ENCODE data around the gene MYO1E.
A peak's percentile ranks its signal among the peaks of the same experiment; 100 is the strongest.
"Not testable (repeated sequence)": the region's sequence is repeated elsewhere in the genome, so short reads cannot be mapped to it uniquely, and the experiment has no call there.

The MYO1E gene

DNA sequence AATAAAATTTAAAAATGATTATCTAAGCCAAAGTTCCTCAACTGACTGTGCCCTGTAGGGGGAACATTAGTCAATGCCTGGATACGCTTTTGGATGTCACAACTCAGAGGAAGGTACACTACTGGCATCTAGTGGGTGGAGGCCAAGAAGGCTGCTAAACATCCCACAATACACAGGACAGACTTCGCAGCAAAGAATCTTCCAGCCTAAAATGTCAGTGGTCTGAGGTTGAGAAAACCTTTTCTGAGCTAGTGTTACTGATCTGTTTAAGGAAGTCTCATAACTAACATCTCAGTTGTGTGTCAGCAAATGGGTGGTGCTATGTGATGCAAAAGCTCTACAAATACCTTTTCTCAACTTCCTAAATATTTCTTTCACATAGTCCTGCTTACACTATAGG is 186.9 kb downstream of the MYO1E start:
- DNase-seq, result no peak

DNA sequence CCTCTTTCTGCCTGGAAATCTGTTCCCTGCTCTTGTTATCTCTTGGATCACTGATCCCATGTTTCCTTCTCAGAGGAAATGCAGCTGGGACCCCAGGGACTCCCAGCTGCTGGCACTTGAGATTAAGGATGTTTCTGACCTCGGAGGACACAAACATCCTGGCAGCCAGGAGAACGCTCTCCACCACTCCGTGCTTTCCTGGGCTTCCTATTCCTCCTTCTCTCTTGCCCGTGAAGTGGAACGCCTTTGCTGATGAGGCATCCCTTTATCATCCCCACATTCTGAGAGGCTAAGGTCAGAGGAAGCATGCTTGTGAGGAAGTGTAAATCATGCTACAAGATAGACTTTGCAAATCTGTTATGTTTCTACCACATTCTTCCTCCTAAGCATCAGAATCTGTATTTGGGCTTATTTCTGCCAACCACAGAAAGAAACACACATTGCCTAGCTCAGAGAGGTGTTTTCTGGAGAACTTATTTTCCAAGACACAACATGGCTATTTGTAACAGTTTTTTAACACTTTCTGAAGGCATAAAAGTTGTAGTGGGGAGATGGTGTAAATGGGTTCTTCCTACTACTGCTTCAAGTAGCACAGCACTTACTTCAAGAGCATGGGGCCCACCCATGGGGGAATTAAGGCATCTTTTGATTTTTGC is 191.6 kb downstream of the MYO1E start:
- no peak for DNase-seq

GRCh38 chr15:59179717-59180116 is 193.0 kb downstream of the MYO1E start:
- no peak for DNase-seq

DNA sequence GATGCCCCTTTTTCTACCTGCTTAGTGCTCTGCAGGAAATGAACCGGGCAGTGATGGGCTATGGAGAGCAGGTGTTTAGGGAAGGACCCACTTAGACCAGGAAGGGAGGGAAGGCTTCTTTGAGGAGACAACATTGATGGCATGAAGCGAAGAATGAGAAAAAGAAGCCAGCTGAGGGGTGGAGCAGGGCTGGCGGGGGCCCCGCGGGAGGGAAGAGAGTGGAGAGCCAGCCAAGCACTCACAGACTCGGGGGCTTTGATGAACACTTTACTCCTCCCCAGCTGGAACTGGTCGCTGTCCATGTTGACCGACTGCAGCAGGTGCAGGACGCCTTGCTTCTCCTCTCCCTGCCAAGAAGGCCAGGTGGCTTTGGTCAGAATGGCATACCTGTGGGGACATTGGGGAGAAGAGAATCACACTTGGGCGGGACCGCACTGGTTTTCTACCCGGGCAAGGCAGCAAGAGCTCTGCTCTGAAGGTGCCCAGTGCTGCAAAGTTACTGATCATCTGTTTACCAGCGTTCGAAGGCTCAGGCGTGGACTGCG is 194.4 kb downstream of the MYO1E start:
- peak; percentile 61 for DNase-seq

- DNase-seq, result no peak
Measured at GRCh38 chr15:59177317-59177660, 195.4 kb downstream of the MYO1E start.

- DNase-seq, result no peak
Measured at GRCh38 chr15:59176653-59177316, 195.9 kb downstream of the MYO1E start.

DNA sequence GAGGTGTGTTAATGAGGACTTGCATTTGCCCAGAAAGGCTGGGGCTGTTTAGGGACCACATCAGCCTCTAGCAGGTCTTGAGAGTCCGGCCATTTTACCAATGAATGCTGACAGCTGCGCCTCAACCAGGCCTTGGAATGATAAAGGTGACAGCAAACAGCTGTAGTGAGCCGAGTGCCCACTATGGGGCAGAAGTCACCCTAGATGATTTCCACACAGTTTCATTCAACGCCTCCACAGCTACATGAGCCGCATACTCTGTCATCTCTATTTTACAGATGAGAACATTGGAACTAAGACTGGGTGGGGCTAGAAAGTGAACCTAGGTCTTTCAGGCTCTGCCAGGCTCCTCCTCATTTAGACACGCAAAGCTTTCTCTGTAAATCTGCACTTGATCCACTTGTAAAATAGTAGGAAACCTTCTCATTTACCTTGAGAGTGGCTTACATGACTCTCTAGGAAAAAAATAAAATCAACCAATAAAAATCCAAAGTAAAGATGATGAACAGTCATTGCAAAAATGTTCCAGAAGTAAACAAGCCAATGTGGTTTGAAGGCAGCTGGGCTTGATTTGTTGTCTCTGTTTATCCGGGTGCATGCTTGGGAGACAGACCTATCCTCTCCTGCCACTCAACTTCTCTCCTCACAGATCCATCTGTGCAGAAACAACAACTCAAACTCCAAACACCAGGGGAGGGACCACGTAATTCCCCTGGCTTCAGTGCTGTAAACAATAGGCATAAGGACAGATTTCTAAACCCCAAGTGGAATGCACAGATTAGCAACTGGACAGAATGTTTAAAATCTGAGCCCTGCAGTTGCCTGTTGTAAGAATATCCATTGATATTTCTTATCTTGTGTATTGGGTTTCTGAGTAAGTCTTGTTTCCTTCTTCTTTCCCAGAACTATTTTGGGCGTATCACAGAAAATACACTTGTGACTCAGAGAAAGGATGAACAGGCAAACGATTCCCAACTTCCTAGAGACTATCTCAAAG is 197.5 kb downstream of the MYO1E start:
- peak; percentile 48 for DNase-seq

- no peak for DNase-seq
Measured at GRCh38 chr15:59174151-59174834, 198.4 kb downstream of the MYO1E start.

GRCh38 chr15:59173194-59173593 is 199.5 kb downstream of the MYO1E start:
- no peak for DNase-seq

- no peak for DNase-seq
Measured at GRCh38 chr15:59172289-59172901, 200.3 kb downstream of the MYO1E start.

GRCh38 chr15:59171067-59171397 is 201.6 kb downstream of the MYO1E start:
- no peak for DNase-seq

DNA sequence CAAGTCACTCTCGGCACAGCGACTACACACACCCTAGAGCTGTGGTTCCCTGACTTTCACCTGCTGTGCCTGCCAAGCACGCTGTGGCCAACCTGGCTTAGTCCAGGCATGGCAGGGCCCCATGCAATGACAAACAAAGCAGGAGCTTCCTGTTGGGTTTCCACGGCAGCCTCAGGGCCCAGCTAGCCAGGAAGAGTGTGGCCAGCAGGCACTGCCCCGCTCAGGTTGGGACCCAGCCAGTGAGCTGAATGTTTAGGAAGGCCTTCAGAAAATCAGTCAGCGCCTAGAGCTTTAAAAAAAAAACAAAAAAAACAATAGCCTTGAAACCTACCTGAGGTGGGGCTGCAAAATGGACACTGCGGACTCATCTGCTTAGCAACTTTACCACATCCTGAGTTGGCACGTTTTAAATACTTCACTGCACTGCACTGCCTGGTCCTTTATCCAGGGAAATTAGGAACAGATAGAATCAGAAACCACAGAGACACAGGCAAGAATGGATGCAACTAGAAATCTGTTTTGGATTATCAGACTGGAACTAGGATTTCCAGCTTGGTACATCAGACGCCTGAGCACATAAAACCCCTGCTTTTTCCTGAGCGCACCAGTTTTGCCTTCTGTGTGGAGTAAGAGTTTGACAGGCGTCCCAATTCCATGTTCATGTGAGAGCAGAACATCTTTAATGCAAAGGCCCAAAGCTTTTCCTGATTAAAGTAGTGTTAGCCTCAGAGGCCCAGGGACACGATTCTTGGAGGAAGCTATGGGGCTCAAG is 202.2 kb downstream of the MYO1E start:
- peak; percentile 72 for DNase-seq

DNA sequence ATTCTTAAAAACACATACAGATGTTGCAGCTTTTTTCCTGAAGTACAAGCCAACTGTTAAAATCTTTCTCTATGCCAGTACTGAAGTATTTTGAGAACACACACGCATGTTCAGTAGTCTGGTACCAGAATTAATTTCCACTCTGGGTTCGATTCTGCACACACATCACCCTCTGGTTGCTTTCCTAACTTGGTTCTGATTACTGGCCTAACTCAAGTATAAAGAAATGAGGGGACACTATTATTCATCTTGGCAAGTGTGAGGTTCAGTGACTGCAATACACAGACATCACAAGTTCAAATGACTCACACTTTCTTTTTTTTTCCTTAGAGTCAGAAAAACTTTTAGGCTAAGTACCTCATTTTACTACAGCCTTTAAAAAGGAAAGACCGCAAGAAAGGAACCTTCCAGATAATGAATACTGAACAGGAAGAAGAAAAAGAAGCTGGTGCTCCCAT is 203.4 kb downstream of the MYO1E start:
- no peak for DNase-seq

GRCh38 chr15:59168536-59168935 is 204.1 kb downstream of the MYO1E start:
- no peak for DNase-seq

DNA sequence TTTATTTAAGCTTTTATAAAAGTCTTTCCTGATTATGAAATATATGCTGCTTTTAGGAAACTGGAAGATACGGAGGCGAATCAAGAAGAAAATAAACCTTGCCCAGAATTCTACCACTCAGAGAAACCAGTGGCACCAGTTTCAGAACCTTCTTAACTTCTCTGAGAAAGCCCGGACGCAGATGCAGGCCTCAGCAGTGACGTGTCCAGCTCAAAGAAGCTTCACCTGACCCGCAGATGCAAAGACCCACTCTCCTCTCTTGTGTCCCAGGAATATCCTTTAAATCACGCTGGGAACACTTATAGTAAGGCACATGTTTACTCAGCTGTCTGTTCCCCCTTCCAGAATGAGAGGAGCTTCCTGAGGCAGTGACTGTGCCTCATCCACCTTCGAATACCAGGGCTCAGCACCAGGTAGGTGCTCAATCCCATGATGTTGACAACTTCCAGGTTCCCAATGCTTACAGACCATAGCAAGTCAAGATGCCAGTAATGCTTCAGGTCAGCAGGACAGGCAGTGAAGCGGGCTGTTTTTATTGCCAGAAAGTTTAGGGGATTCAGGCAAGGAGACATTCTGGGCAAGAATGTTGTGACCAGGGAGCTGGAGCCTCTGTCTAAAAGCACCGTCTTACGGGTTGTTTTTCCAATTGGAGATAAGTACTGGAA is 205.9 kb downstream of the MYO1E start:
- DNase-seq, result no peak

DNA sequence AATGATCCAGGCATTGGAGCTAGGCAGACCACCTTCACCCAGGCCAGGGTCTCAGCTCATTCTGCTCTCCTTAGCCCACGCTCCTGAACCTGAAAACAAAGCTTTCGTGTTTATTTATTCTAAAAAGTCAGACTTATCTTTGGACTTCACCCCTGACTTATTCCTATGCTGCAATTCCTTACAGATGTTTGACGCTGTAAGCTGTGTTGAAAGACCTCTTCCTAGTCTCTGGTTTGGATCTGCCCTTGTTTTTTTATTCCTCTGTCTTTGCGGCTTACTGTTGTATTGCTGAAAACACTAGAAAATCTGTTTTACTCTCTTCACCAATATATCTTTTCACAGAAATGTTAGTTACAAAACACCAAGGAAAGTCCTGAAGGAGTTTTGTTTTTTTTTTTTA is 206.5 kb downstream of the MYO1E start:
- no peak for DNase-seq

DNA sequence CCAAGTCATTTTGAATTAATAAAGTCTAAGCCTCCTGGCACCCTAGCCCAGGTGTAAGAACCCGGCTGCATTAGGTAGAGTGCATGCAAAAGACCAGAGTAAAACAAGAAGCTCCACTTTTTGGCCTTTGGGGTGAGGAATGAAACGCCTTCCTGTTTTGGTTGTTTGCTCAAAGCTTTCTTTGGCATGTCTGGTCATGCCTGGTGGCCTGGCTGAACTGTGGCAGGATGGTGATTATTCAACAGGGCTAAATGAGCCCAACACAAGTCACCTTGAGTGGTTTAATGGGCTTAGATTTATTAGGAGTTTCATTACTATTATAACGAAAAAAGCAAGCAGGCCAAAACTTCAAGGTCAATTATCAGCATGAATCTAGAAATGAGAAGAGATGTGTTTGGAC is 206.9 kb downstream of the MYO1E start:
- DNase-seq, result no peak

DNA sequence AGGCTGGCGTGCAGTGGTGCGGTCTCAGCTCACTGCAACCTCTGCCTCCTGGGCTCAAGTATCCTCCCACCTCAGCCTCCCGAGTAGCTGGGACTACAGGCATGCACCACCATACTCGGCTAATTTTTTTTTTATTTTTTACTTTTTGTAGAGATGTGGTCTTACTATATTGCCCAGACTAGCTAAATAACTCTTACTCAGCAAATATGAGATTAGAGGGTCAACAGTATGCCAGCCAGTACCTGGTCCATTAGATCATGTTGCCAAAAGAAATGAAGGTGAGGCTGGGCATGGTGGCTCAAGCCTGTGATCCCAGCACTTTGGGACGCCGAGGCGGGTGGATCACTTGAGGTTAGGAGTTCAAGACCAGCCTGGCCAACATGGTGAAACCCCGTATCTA is 210.6 kb downstream of the MYO1E start:
- not testable (repeated sequence) for DNase-seq

- no peak for DNase-seq
Measured at GRCh38 chr15:59160880-59161593, 211.6 kb downstream of the MYO1E start.

DNA sequence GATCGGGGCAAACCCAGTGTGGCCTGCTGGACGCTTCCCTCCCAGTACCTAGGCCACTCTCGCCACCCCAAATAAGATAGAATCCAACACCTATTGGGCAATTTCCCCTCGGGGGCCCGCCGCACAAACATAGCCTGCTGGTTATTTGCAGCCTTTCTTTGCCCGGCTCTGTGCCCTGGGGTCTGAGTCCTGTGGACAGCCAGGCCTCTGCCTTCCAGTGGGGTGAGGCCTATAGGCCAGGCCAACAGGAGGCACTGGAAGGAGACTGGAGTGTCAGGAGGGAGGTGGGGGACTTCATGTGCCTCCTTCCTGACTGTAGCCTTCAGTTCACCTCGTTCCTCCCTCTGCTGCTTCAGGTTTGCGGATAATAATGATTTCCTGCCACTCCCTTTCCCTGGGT is 213.5 kb downstream of the MYO1E start:
- DNase-seq, result no peak
